B cell (primary cell): Measurements from ENCODE around the gene UCN2.

Experiments used
- EZH2 ChIP-seq: IDR thresholded peaks from 2 replicates; pipeline ENCODE4 v1.6.1; 2012; ENCODE audit warnings: borderline replicate concordance, low read depth, mild to moderate bottlenecking, moderate library complexity, low read length; ENCODE audit not compliant: insufficient read depth, poor library complexity, severe bottlenecking
- TF ChIP-seq, protein P1 (sequence below): fragments of 200-600 bp; IDR thresholded peaks from one replicate; pipeline ENCODE4 v1.8.0; 2022; ENCODE audit warnings: antibody characterized with exemption, mild to moderate bottlenecking

DNA sequence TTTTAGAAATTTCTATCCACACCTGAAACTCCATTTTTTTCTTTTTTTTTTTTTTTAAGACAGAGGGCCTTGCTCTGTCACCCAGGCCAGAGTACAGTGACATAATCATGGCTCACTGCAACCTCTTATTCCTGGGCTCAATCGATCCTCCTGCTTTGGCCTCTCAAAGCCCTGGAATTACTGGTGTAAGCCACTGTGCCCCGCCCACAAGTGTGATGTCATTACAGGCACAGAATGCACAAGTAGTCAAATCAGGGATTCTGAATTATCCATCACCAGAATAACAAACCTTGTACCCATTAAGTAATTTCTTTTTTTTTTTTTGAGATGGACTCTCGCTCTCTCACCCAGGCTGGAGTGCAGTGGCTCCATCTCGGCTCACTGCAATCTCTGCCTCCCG is 43.9 kb upstream of the UCN2 start:
- TF ChIP-seq, protein P1, sequence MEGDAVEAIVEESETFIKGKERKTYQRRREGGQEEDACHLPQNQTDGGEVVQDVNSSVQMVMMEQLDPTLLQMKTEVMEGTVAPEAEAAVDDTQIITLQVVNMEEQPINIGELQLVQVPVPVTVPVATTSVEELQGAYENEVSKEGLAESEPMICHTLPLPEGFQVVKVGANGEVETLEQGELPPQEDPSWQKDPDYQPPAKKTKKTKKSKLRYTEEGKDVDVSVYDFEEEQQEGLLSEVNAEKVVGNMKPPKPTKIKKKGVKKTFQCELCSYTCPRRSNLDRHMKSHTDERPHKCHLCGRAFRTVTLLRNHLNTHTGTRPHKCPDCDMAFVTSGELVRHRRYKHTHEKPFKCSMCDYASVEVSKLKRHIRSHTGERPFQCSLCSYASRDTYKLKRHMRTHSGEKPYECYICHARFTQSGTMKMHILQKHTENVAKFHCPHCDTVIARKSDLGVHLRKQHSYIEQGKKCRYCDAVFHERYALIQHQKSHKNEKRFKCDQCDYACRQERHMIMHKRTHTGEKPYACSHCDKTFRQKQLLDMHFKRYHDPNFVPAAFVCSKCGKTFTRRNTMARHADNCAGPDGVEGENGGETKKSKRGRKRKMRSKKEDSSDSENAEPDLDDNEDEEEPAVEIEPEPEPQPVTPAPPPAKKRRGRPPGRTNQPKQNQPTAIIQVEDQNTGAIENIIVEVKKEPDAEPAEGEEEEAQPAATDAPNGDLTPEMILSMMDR: no peak
- no peak for TF ChIP-seq EZH2
